ENCODE results near the gene OCRL.
"Not testable (repeated sequence)": the region's sequence is repeated elsewhere in the genome, so short reads cannot be mapped to it uniquely, and the experiment has no call there.

Gene OCRL

GRCh38 chrX:129540722-129541184 is 694 bp downstream of the OCRL start:
- DNase-seq = no peak

DNA sequence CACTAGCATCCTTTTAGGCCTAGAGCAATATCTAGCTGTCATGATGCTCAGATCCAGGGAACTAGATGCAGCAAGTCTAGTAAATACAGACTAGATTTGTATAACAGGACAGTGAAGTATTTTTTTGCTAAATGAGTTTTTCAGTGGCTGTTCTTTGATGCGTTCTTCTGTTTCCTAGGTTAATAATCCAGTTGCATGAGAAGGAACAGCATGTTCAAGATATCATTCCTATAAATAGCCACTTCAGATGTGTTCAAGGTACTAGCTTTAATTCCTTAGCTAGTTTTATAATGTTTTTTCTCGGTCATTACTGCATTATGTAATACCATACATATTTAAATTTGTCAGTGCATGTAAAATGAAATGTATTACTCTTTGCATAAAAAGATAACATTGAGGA is 4.7 kb downstream of the OCRL start:
- no peak for DNase-seq

GRCh38 chrX:129545408-129545807 is 5.3 kb downstream of the OCRL start:
- DNase-seq = no peak

- no peak for DNase-seq
Measured at GRCh38 chrX:129549124-129549523, 9.1 kb downstream of the OCRL start.

GRCh38 chrX:129553619-129554288 is 13.7 kb downstream of the OCRL start:
- DNase-seq = no peak

GRCh38 chrX:129554816-129555215 is 14.8 kb downstream of the OCRL start:
- not testable (repeated sequence) for DNase-seq

GRCh38 chrX:129556806-129557315 is 16.8 kb downstream of the OCRL start:
- DNase-seq = no peak

GRCh38 chrX:129557844-129558480 is 17.9 kb downstream of the OCRL start:
- DNase-seq = no peak

DNA sequence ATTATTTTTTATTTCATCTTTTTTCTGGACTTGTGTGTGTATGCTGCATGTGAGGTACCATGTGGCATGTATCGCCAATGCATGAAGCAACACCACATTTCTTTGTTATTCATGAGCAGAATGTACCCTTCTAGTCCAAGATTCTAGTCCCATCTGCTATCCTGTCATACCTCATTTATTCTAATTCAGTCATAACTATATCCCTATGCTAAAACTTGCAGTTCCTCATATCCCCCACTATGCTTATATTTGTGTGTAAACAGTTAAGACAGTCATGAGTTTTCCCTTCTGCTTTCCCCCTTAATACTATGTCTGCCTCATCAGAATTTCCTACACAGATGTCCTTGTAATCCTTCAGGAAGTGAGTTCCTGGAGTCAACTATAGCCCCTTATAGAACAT is 19.7 kb downstream of the OCRL start:
- DNase-seq = no peak

DNA sequence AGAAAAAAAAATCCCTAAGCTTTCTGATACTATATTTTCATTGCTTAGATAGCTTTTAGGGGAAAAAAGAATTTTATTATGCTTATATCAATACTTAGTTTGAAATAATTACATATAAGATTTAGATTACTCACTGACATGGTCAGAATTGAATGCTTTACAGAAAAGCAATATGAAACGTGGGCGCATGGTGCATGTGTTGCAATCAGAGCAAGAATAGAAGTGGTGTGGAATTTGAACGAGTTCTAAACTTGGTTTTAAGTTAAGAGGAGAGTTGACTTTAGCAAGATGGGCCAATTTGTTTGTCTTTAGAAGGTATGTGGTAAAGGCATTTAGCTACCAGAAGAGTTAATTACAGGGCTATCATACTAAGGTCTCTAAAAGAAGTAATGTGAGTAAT is 21.4 kb downstream of the OCRL start:
- DNase-seq = no peak

GRCh38 chrX:129564345-129564744 is 24.3 kb downstream of the OCRL start:
- not testable (repeated sequence) for DNase-seq

- no peak for DNase-seq
Measured at GRCh38 chrX:129565046-129565650, 25.1 kb downstream of the OCRL start.

GRCh38 chrX:129566073-129566472 is 26.0 kb downstream of the OCRL start:
- DNase-seq = no peak

DNA sequence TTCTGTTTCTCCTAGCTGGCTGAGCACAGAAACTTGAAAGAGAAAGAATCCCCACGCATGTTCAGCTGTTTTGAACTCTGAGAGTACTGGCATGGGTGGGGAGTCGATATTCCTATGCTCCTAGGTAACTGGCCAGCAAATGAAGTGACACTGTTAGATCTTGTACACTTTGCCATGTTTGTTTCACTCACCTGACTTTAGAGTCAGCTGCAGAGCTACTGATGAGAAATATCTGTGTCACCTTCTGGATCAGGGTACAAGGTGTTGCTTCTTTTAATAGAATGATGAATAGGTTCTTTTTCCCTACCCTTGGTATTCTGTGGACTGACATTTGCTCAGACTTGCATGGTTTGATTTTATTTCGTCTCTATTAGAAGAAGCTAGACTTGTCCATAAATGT is 28.3 kb downstream of the OCRL start:
- DNase-seq = no peak

DNA sequence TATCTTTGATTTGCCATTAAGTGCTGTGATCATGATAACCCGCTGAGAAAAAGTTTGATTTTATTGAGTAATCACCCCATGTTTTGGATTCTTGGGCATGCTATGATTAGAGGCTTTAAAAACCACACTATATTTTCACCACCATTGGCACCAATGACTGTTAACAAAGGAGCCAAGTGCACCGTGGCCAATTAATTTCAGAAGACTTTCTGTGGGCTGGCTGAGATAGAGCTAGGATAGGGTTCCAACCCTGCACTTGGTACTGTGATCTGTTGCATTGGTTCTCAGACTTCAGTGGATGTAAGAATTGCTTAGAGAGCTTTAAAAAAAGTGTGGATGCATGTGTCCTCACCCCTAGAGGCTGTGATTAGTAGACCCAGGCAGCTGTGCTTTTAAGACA is 32.4 kb downstream of the OCRL start:
- no peak for DNase-seq

DNA sequence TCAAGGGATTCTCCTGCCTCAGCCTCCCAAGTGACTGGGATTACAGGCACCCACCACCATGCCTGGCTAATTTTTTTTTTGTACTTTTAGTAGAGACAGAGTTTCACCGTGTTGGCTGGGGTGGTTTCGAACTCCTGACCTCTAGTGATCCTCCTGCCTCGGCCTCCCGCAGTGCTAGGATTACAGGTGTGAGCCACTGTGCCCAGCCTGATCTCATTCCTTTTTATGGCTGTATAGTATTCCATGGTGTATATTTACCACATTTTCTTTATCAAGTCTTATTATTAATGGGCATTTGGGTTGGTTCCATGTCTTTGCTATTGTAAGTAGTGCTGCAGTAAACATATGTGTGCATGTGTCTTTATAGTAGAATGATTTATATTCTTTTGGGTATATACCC is 33.6 kb downstream of the OCRL start:
- not testable (repeated sequence) for DNase-seq

- DNase-seq = no peak
Measured at GRCh38 chrX:129574214-129574613, 34.2 kb downstream of the OCRL start.

DNA sequence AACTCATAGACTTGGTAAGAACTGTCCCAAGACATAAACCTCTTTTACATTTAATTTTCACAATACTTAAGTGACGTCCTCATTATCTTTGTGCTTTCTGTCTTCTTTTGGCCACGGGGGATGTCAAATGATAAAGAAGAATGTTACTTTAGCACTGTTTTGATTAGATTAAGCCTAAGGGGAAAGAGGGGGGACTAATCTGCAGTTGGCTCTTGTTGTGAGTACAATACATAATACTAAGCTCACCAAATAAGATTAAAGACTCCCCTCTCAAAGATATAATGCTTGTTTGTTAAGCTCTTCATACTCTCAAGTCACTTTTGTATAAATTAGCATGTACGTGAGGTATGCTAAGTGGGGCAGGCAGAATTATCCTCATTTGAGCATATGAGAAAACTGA is 36.5 kb downstream of the OCRL start:
- DNase-seq = no peak

GRCh38 chrX:129577473-129577872 is 37.4 kb downstream of the OCRL start:
- DNase-seq = no peak

DNA sequence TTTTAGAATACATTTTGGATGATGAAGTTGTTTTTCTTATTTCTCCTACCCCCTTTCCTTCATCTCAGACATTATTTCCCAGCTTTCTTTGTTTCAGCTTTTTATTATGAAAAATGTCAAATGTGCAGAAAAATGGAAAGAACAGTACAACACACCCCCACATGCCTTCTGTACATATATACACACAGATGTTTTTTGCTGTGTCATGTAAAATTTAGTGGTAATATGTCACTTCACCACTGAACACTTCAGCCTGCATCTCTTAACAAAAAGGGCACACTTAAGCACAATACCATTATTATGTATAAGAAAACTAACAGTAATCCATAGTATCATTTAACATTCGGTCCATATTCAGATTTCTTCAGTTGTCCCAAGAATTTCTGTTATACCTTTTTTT is 37.8 kb downstream of the OCRL start:
- DNase-seq = no peak

DNA sequence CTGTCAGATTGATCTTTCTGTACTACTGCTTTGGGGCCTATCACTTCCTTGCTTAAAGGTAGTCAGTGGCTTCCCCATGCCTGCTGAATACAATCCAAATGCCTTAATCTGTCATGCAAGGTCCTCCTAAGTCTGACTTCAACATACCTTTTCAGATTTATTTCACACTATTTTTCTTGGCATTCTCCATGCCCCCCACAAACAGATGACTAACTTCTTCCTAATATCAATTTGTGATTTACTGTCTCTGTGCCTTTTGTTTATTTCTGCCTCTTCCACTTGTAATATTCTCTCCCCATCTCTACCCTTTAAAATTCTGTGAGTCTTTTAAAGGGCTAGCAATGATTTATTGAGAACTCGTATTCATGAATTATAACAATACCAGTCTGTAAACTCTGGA is 41.8 kb downstream of the OCRL start:
- no peak for DNase-seq

DNA sequence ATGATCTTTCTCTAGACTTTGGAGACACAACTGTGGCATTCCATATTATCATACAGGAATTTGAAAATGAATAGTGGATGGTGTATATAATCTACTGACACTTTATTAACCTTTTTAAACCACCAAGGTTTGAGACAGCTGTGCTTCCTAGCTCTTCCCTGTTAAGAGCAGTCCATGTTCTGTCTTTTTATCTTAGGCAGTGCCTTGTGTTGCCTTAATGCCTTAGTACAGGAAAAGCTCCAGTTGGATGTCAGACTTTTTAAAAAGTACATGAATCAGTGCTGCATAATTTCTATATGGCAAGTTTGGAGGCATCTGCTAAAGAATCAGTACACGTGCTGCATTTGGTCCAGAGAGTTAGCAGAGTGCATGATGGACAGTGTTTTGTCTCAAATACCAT is 45.1 kb downstream of the OCRL start:
- DNase-seq = no peak

- DNase-seq = no peak
Measured at GRCh38 chrX:129585691-129586090, 45.6 kb downstream of the OCRL start.

DNA sequence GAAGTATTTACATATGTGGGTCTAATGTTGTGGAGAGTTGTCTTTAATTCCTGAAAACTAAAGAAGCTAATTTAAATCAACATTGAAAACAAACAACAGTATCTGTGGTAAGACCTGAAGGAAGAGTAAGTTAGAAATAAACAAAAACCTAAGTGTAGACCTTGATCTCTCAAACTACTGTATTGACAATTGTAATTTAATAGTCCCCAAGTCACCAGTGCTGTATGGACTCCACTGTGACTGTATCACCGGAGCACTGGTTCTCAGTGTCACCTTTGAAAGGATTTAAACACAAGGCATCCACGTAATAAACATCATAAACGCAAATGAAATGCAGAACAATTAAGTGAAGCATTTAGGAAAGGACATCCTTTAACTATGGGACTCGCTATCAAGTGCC is 46.4 kb downstream of the OCRL start:
- no peak for DNase-seq

Data from activated CD4-positive, alpha-beta T cell treated with anti-CD3 and anti-CD28 coated beads, Interleukin-2, Interleukin-6, amounts not matched to agents 100 ng/mL and 50 ng/mL, durations not matched to agents 16 hours and 8 hours (primary cell).